ENCODE results near the gene CLN3.
"Not testable (repeated sequence)": the region's sequence is repeated elsewhere in the genome, so short reads cannot be mapped to it uniquely, and the experiment has no call there.

CLN3 gene

DNA sequence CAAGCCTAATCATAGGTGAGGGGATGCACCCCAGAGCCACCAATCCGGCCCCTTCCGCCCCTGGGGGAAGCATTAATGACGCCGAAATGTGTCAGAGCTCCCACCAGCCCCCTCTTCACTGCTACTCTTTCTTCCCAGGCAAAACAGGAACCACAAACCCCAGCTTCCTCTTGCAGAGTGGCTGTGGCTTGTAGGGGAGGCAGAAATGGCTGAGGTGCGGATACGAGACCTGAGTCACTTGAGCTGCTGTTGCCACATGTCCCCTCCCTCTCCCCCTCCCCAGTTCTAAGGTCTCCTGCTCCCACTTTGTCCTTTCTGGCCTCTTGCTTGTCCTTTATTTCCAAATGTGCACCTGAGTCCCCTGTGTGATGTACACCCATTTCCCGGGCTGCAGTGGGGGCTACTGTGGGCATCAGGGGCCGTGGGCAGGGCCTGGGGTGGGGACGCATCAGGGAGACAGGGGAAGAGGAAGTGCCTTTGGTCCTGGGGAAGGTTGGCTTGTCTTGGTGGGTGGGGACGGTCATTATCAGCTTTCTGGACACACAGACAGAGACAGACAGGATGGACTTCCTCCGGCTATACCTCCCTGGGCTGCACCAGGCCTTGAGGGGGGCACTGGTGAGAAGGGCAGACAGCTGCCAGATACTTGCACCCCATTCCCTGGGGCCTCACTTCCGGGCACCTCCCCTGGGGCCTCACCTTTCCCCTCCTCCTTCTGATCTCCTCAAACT lies 2.4 kb upstream of the CLN3 start, which contains the start of gene APOBR:
Gene APOBR, plus strand, starts transcription at position 523 of the 731 bp plus-strand sequence. Its CDS starts 39 bp downstream, at position 562.
- no peak for FAIRE-seq

DNA sequence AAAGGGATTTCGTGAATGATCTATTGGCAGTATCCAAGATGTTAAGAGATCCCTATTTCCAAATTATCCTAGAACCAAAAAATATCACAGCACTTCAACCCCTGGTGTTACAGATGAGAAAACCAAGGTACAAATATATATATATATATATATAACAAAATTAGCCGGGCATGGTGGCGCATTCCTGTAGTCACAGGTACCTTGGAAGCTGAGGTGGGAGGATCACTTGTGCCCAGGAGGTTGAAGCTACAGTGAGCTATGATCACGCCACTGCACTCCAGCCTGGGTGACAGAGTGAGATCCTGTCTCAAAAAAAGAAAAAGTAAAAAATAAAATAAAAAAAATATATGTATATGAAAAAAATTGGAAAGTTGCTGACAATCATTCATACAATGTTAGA lies 637 bp upstream of the CLN3 start:
- FAIRE-seq: no peak

DNA sequence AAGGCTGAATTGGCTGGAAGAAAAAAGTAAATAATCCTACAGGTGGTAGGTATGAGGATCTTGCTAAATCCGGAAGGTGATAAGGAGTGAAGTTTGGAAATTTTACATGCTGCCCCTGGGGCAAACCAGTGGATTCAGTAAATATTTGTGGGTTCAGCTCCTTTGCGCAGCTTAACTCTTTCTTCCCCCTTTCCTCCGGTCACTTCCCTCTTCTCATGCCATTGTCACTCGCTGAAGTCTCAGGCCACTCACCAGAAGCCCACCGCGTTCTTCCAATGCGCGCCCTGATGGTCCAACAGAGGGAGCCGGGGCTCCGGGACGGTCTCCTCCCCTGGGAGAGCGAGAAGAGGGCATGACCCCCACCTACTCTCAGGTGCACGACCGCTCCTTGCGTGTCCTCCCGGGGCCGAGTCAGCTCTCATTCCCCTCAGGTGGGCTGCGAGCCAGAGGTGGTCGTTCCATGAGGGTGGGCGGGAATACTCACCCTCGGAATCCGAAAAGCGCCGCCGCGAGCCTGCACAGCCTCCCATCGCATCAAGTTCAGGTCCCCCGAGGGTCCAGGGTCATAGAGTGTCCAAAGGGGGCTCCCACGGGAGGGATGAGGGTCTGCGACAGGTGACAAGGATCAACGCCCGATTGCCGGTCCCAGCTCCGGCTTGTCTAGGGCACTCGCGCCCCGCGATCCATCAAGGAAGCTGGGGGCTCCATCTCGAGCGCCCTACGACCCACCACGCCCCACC lies 474 bp downstream of the CLN3 start:
- FAIRE-seq: no peak

DNA sequence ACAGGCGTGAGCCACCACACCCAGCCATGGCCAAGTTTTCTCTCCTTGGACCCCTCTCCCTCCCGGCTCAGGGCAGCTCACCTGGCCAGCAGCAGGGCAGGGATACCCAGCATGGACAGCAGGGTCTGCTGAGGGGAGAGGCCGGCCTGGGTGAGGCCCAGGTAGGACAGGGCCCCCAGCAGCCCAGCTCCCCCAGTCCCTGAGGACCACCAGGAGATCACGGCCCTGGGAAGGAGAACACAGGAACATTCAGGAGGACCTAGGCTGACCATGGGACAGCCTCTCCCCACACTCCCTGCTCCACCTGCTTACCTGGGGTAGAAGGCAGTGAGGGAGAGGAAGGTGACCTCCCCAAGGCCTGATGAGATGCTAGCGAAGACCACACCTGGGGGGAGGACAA lies 5.6 kb downstream of the CLN3 start:
- no peak for FAIRE-seq

DNA sequence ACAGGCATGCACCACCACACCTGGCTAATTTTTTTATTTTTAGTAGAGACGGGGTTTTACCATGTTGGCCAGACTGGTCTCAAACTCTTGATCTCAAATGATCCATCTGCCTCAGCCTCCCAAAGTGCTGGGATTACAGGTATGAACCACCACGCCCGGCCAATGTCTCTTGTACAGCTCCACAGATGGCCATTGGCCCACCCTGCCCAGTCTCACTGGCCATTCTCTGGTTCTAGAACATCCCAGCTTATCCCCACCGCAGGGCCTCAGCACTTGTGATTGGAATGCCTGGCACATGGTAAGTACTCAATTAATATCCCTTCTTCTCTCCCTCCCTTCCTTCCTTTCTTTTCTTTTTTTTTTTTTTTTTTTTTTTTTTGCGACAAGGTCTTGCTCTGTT lies 8.5 kb downstream of the CLN3 start:
- not testable (repeated sequence) for FAIRE-seq

DNA sequence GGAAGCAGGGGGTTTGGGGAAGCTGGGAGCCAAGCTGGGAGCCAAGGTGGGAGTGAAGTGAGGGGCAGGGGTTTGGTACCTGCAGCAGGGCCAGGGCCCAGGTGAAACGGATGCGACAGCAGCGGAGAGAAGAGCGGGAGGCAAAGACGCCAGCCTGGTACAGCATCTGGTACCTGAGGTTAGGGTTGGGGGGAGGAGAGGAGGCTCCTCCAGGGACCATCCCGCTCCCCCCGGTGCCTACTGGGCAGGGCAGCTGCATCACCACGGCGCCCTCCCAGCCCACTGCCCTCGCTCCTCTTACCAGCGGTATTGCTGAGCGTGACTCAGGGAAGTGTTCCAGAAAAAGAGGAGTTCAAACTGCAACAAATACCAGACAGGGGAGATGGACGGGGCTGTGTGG lies 9.8 kb downstream of the CLN3 start:
- FAIRE-seq: no peak

DNA sequence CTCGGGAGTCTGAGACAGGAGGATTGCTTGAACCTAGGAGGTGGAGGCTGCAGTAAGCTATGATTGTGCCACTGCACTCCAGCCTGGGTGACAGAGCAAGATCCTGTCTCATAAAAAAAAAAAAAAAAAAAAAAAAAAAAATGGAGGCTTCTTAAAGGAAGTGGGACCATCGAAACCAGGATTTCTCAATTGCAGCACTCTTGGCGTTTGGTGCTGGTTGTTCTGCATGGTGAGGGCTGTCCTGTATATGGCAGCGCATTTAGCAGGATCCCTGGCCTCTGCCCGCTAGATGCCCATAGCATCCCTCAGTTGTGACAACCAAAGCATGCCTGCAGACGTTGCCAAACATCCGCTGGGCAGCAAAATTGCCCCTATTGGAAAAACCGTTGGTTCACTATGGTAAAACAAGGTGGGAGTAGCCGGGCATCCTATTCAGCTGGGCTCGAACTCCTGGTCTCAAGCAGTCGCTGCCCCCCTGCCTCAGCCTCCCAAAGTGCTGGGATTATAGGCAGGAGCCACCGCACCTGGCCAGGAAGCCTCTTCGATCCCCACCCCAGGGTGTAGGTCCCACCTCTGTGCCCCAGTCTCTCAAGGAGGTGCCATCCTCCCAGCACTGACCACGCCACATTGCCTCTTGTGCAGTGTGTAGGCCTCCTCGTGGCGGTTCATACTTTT lies 13.2 kb downstream of the CLN3 start:
- no peak for FAIRE-seq

DNA sequence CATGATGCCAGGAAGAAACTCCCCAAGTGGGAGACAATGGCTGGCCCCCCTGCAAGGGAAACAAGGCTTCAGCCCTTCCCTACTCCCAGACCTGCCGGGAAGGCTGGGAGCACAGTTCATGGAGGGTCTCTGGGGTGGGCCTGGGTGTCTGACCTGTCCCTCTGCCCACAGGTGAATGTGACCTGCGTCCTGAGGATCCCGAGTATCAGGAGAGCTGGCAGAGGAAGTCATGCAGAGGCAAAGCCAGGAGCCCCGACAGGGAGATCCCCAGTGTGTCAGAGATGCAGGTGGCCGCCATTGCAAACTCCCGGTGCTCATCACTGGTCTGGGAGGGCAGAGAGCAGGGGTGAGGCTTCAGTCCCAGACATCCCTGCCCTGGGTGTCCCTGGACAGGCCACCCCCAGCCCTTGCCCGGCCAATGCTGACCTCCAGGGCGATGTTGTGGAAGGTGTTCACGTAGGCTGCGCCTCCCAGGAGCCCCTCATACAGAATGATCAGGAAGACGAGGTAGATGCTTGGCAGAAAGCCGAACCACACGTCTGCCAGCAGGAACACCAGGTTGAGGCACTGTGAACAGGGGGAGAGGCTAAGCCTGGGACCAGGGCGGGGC lies 14.5 kb downstream of the CLN3 start:
- no peak for FAIRE-seq

DNA sequence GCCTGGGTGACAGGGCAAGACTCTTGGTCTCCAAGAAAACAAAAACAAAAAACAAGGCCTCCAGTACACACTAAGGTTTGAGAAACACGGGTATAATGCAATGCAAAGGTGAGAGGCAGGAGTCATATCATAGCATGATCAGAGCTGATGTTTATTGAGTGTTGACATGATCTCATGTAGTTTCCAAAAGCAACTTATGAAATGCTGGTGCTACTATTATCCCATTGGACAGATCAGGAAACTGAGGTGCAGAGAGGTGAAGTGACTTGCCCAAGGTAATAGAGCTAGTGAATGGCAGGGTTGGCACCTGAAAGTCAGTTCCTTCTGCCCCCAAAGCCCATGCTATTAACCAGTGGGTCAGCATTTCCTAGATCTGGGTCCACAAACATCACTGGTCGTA lies 16.7 kb downstream of the CLN3 start:
- no peak for FAIRE-seq

DNA sequence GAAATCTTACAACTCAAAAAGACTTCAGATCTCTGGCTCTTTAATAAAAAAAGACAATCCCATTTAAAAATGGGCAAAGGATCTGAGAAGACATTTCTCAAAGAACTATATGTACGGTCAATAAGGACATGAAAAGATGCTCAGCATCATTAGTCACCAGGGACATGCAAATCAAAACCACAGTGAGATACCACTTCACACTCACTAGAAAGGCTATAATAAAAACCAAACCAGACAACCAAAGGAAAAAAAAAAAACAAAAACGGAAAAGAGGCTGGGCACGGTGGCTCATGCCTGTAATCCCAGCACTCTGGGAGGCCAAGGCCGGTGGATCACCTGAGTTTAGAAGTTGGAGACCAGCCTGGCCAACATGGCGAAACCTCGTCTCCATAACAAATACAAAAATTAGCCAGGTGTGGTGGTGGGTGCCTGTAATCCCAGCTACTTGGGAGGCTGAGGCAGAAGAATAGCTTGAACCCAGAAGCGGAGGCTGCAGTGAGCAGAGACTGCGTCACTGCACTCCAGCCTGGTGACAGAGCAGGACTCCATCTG lies 18.1 kb downstream of the CLN3 start:
- FAIRE-seq: no peak

DNA sequence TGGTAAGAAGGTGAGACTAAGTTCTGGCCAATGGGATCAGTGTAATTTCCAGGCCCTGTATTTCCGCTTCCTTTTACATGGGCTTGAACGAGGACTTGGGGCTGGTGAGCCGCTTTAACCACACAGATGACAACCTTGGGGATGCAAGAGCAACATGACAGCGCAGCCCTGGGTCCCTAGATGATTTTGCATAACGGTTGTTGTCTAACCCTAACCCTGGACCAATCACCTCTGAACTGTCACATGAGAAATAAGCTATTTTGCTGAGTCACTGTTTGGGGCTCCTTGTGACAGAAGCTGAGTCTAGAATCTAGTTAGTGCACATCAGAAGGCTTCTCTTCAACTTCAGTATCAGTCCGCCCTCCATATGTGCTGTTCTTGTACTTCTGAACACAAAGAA lies 44.8 kb downstream of the CLN3 start:
- not testable (repeated sequence) for FAIRE-seq

DNA sequence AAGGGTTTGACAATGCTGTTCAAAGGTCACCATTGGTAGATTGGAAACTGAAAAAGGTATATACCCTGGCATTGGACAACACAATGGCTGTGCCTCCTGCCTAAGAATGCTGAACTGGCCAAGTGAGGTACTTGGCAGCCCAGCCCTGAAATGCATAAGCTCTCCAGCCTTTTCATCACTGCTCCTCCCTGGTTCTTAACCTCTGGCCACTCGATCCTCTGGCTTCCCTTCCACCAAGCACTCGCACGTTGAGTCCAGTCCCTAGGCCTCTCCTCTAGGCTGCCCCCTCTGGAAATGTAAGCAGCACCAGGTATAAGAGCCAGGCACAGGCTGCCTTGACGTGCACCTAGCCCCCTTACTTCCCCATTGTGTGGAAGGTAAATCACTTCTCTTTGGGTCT lies 45.5 kb downstream of the CLN3 start:
- FAIRE-seq: not testable (repeated sequence)

DNA sequence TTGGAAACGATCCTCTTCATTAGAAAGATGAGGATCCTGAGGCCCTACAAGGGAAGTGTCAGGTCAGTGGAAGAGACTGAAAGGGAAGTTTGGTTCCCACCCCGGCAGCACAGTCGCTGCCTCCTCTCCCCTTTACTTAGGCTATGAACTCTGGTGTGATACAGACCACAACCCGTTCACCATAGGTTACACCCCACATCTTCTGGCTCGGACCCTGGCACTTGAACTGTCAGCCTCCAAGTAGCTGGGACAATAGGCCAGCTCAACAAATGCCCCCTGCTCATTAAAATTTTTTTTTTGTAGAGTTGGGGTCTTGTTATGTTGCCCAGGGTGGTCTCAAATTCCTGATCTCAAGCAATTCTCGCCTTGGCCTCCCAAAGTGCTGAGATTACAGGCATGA lies 47.9 kb downstream of the CLN3 start:
- not testable (repeated sequence) for FAIRE-seq

DNA sequence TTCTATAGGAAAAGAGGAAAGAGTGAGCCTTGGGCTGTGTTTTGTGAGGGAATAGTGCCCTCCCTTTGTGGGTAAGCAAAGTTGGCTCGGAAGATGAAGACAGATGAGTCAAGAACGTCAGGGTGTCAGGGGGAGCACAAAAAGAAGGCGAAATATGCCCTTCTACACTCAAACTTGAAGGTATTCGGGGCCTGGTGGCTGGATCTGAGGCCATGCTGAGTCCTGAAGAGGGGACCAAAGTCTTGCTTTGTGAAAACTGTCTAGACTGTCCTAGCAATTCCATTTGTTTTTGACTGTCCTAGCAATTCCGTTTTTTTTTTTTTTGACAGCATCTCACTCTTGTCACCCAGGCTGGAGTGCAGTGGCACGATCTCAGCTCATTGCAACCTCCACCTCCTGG lies 53.0 kb downstream of the CLN3 start:
- FAIRE-seq: not testable (repeated sequence)

DNA sequence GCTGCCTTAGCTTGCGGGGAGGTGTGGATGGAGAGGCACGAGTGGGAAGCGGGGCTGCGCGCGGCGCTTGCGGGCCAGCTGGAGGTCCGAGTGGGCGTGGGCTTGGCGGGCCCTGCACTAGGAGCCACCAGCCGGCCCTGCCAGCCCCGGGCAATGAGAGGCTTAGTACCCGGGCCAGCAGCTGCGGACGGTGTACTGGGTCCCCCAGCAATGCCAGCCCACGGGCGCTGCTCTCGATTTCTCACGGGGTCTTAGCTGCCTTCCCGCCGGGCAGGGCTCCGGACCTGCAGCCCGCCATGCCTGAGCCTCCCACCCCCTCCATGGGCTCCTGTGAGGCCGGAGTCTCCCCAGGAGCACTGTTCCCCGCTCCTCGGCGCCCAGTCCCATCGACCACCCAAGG lies 56.5 kb downstream of the CLN3 start:
- not testable (repeated sequence) for FAIRE-seq
